Globus pallidus (tissue), 1 donor: ENCODE results near the gene CLIP4.
A peak's percentile ranks its signal among the peaks of the same experiment; 100 is the strongest.
"Not testable (repeated sequence)": the region's sequence is repeated elsewhere in the genome, so short reads cannot be mapped to it uniquely, and the experiment has no call there.

Experiments used
- DNase-seq: peaks from one replicate; pipeline ENCODE4 v3.0.0-alpha.2; 2015; ENCODE audit warnings: low spot score

The CLIP4 gene

GRCh38 chr2:29100564-29100963, 14.7 kb upstream of the CLIP4 start:
- no peak for DNase-seq

- no peak for DNase-seq
These were observed 10.5 kb upstream of the CLIP4 start for GRCh38 chr2:29104688-29105087.

DNA sequence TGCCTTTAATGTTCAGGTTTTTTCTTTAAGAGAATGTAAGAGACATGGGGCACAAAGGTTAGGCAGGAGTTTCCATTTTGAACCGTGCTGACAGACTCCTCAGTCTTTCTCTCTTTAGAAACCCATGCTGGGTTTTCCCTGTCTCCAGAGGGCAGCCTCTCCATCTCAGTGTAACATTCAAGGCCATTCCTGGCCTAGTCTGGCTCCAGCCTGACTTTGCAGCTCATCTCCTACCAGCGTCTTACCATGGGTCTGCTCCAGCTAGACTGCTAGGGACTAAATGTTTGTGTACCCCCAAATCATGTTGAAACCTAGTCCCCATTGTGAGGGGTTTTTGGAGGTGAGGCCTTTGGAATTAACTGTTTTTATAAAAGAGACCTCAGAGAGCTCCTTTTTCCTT, 9.8 kb upstream of the CLIP4 start:
- no peak for DNase-seq

DNA sequence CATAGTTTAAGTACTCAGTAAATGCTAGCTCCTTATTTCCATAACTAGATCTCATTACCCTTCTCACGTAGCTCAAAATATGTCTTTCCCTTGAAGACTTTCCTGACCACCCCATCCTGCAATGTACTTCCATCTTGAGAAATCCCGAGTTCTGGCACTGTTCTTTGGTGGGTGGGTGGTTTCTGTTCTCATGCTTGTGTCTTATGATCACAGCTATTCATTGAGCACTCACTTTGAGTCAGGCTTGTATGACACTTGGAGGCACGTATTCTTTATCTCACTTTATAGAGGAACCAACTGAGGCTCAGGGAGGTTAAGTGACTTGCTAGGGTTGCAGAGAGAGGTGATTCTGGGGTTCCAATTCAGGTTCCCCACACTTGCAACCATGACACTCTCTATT, 9.0 kb upstream of the CLIP4 start:
- no peak for DNase-seq

- no peak for DNase-seq
These were observed 8.2 kb upstream of the CLIP4 start for GRCh38 chr2:29106980-29107388.

- DNase-seq, result not testable (repeated sequence)
These were observed 7.7 kb upstream of the CLIP4 start for GRCh38 chr2:29107547-29107946.

DNA sequence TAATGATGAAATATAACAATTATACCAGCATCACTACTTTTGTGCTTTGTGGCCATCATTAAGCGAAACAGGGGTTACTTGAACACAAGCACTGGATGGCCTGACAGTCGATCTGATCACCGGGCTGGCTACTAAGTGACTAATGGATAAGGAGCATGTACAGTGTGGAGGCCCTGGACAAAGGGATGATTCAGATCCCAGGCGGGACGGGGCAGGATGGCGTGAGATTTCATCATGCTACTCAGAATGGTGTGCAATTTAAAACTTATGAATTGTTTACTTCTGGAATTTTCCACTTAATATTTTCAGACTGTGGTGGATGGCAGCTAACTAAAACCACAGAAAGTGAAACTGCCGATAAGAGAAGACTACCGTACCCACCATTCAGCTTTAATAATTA, 7.0 kb upstream of the CLIP4 start:
- peak; percentile 88 for DNase-seq

DNA sequence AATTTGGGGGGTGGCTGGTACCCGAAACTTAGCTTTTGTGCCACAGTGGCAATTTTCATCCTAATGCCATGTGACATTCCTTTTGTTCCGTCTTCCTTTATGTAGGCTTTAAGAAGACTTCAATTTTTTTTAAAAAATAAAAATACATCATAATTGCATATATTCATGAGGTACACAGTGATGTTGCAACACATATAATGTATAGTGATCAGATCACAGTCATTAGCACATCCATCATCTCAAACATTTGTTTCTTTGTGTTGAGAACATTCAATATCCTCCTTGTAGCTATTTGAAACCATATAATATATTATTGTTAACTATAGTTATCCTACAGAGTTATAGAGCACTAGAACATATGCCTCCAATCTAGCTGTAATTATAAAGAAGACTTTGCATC, 6.0 kb upstream of the CLIP4 start:
- DNase-seq, result no peak

DNA sequence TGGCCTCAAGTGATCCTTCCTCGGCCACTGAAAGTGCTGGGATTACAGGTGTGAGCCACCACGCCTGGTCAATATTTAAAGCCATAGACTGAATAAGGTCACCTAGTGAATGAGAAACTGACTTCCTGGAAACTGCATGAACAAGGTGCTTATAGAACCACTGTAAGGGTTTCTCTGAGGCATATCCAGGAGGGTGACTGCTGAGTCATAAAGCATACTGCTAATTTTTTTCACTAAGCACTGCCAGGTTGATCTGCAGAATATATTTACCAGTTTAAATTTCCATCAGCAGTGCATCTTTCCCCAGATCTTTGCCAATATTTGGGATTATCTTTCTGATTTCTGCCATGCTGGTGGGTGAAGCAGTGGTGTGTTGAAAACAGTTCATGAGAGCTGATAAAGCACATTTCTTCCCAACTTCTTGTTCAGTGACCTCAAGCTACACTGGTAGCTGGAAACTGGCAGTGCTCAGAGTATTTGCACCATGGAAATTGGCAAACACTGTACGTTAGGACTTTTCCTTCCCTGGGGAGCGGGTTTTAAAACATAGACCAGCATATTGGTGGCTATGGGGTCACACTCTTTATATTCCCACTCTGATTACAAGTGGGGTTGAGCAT, 4.2 kb upstream of the CLIP4 start:
- no peak for DNase-seq

DNA sequence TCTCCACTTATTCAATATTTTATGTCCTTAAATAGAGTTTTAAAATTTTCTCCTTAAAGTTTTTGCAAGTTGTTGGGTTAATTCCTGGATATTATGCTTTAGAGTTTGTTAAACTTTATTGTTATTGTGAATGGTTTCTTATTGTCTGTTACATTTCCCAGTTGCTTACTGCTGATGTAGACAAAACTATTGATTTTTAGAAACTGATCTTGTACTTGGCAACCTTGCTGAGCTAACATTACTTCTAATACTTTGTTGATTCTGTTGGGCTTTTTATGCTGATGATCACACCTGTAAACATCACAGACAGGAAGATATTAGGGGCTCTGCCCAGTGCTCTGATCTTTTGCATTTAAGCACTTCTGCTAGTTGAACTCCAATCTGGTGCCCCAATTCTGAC, 2.8 kb upstream of the CLIP4 start:
- DNase-seq, result no peak

DNA sequence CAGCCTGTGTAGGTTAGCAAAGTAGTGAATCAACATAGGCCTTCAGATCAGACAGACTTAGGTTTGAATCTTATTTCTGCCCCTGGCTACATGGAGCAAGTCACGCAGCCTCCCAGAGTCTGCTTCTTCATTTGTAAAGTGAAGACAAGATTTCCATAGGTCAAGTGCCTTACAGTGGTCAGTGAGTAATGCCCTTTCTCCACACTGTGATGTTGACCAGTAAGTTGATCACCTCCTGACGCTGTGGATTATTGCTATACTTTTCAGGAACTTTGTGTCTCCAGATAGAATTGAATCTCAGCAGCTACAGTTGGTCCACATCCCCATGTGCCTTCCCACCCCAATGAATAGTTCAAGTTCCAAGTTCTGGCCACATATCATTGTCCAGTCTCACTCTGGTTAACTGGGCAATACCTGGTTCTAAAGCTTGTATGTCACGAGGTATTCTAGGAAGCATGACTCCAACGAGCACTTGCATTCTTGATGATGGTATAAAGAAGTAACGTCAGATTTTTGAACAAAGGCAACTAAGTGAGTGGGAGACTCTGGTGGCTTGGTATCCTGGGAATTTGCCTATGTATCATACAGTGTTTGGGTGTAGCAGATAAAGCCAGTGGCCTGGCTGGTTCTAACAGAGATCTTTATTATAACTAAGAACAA, 2.1 kb upstream of the CLIP4 start:
- no peak for DNase-seq

DNA sequence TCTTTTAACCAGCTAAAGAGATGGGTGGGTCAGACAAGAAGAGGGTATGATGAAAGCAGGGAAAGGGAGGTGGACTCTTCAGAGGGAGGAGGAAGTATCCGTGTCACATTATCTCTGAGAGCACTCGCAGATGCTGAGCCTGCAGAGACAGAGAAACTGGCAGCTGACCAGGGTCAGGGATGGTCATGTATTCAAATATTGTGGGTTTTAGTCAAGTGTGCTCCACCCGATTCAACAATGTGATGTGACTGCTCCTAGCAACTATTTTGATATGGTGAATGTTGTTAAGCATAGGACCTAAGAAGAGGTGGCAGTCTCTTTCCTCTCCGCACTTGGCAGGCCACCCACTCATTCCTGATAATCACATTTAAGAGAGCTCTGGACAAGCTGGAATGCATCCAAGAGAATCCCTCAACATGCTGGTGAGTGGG, 1.3 kb upstream of the CLIP4 start:
- DNase-seq, result no peak

GRCh38 chr2:29114586-29114945, 649 bp upstream of the CLIP4 start:
- DNase-seq, result peak; percentile 61

GRCh38 chr2:29115797-29116781, 874 bp downstream of the CLIP4 start:
- DNase-seq, result peak; percentile 84

GRCh38 chr2:29117636-29118303, 2.6 kb downstream of the CLIP4 start:
- DNase-seq, result no peak

DNA sequence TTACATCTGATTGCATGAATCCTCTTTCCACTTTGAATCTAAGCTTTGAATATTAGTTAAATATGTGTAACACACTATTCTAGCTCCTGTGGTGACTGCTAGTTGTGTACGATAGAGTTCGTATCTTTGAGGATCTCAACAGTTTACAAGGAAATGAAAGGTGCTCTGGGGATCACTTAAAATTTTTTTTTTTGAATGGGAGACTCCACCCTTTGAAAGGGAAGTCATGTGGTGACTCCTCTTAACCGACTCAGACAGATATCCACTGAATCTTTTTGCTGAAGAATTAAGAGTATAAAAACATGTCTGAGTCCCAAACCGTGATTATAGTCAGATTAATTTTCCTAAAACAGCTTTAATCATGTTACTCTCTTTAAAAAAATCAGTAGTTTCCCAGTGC, 4.0 kb downstream of the CLIP4 start:
- no peak for DNase-seq

GRCh38 chr2:29120846-29121245, 5.6 kb downstream of the CLIP4 start:
- DNase-seq, result no peak

DNA sequence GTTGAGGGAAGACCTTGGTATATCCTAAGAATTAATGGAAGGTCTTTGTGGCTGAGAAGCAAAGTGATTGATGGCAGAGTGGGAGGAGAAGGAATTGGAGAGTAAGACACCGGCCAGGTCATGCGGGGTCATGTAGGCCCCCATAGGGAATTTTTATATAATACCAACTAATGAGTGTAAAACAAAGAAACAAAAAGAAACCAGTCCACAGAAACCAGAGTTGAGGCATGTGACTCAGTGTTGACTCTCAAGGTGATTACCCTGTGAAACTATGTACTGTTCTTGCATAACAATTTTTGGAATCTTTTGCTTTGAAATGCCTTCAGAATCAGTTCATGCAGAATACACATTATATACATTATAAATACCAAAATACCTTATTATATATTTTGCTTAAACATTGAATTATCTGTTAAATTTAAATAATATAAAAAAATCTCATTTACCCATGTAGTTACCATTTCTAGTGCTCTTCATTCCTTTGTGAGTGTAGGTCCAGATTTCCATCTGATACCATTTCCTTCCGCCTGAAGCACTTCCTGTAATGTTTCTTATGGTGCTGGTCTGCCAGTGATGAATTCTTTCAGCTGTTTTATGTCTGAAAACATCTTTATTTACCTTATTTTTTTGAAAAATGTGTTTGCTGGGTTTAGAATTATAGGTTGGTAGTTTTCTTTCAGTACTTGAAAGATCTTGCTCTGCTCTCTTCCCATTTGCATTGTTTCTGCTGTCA, 8.6 kb downstream of the CLIP4 start:
- no peak for DNase-seq

- no peak for DNase-seq
These were observed 9.3 kb downstream of the CLIP4 start for GRCh38 chr2:29124504-29124903.

DNA sequence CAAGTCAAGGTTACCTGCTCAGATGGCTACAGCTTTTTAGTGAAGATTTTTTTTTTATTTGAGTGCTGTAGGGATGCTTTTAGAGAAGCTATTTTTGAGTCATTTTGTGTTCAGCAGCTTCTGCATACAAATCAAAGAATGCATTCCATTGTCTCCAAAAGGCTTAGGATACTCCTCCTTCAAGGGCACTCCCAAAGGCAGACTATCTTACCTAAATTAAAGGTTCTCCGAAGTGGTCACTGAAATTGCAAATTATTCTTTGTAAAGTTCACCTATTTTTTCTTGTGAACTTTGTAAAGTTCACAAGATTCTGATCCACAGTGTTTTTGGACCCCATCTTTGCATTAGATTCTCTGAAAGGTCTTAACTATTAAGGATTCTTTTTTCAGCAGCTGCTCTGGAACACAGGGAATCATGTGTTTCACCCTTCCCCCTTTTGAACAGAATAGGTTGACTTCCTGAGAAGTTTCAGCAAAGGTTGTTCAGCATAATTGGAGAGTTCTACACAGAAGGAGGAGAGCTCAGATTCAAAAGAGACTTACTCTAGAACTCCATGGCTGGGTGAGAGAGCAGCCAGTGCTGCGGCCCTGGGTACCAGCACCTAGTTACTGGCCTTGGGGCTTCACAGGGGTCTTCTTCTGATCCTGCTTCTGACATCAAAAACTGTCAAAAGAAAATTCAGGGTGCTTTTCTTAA, 14.5 kb downstream of the CLIP4 start:
- DNase-seq, result peak; percentile 64

GRCh38 chr2:29130295-29130694, 15.1 kb downstream of the CLIP4 start:
- DNase-seq, result peak; percentile 69
